Transverse colon (tissue), 4 donors: ENCODE data around the gene VPS9D1. TPM values are rescaled to one million over a fixed set of nuclear protein-coding genes. Genes with fewer than 3 reads are reported as not detected.

Experiments used
- DNase-seq: peaks from one replicate; pipeline ENCODE4 v3.0.0-alpha.2; 2019
- H3K27ac ChIP-seq, 4 donors: fragments of 200-600 bp; sonication (generic); 2 replicates each; pipeline ENCODE4 v1.5.1; 2016 to 2018; ENCODE audit warnings: inconsistent platforms in 4 of 4
- H3K27me3 ChIP-seq: fragments of 200-600 bp; sonication (generic); 2 replicates; pipeline ENCODE4 v1.5.1; 2017; ENCODE audit warnings: inconsistent platforms
- H3K36me3 ChIP-seq, 4 donors: fragments of 200-600 bp; sonication (generic); 2 replicates each; pipeline ENCODE4 v1.5.1; 2017 to 2019; ENCODE audit warnings: inconsistent platforms in 4 of 4
- H3K4me1 ChIP-seq, 4 donors: fragments of 200-600 bp; sonication (generic); 2 replicates each; pipeline ENCODE4 v1.5.1; 2017 to 2020; ENCODE audit warnings: inconsistent platforms in 4 of 4
- H3K4me3 ChIP-seq, 4 donors: fragments of 200-600 bp; sonication (generic); 1 replicate in 1 of 4; 2 replicates in 3 of 4; pipeline versions ENCODE4 v1.5.1 to v1.6.1; 2017 to 2019; ENCODE audit warnings: inconsistent platforms in 4 of 4
- H3K9me3 ChIP-seq, 2 donors: fragments of 200-600 bp; sonication (generic); 2 replicates each; pipeline ENCODE4 v1.5.1; 2017 to 2019; ENCODE audit warnings: inconsistent platforms in 2 of 2
- EP300 ChIP-seq: sonication (generic); formaldehyde crosslinking; IDR thresholded peaks from one replicate; pipeline ENCODE4 v1.6.1; 2017; ENCODE audit warnings: antibody characterized with exemption, low read depth
- POLR2A ChIP-seq: fragments of 450-650 bp; IDR thresholded peaks from one replicate; pipeline ENCODE4 v1.6.1; 2016; ENCODE audit warnings: antibody characterized with exemption, mild to moderate bottlenecking, moderate library complexity
- POLR2AphosphoS5 ChIP-seq, 3 donors: sonication (generic); formaldehyde crosslinking; IDR thresholded peaks; one replicate each; pipeline ENCODE4 v1.6.1; 2016; ENCODE audit warnings: antibody characterized with exemption in 3 of 3
- WGBS, 2 donors: methylation state at CpG; one replicate each; pipeline ENCODE4 v1.1.5; 2018; ENCODE audit warnings: low coverage in 1 of 2; 5-methylcytosine and 5-hydroxymethylcytosine counted together
- in situ Hi-C, 4 donors: fragments of 200-750 bp; cut with MboI; loops; one replicate each; pipeline versions ENCODE4 v1.15.0 to v1.15.1; 2017; ENCODE audit warnings: low sequenced_read_pairs in 3 of 4, low pct_ligation_motif_present in 1 of 4, low pct_unique_long_range_greater_than_20kb in 1 of 4
- intact Hi-C: fragments of 100-400 bp; cut with DNase I; formaldehyde crosslinking; loops from one replicate; pipeline ENCODE4 v1.15.1; 2023; ENCODE audit warnings: low total_unique reads
- total RNA-seq, 4 donors: library from RNA; depleted of rRNA; stranded (reverse); fragments of >200 nt; gene quantifications; one replicate each; pipeline ENCODE4 v1.1.0, GENCODE V29; 2016
- TF ChIP-seq, protein P1 (sequence below), 5 experiments: fragments of 200-600 bp in 3 of 5; fragments of 450-650 bp in 2 of 5; sonication (generic) in 3 of 5; IDR thresholded peaks; 1 replicate in 2 of 5; 2 replicates in 3 of 5; pipeline ENCODE4 v1.5.1; 2016 to 2017; ENCODE audit warnings: antibody characterized with exemption in 5 of 5, inconsistent platforms in 3 of 5, mild to moderate bottlenecking in 2 of 5, moderate library complexity in 1 of 5

Gene VPS9D1
- total RNA-seq, 4 donors from 2014 or later = 13.1 to 54.6 (median 18.8) TPM

GRCh38 chr16:89729293-89729692, 8.6 kb upstream of the VPS9D1 start:
- Histone ChIP-seq H3K27ac (no peak overlapping the region), H3K4me3 (no peak overlapping the region), H3K36me3 (peaks cover 0 to 42% (median 20%) of the 10 kb centered on the region in 4 donors), H3K27me3 (no peaks in the 10 kb centered on the region), H3K9me3 (no peaks in the 10 kb centered on the region), H3K4me1 (peaks cover 0 to 2% (median 0%) of the 10 kb centered on the region in 4 donors)
- no peak for DNase-seq
- intact Hi-C loops = no loop called here
- WGBS, 2 donors = 94% methylated on average over 13 of the region's 18 CpGs; no CpG with 5 or more reads in 1 of the 2 donors
- in situ Hi-C loops = no loop called here
- TF ChIP-seq, protein P1, sequence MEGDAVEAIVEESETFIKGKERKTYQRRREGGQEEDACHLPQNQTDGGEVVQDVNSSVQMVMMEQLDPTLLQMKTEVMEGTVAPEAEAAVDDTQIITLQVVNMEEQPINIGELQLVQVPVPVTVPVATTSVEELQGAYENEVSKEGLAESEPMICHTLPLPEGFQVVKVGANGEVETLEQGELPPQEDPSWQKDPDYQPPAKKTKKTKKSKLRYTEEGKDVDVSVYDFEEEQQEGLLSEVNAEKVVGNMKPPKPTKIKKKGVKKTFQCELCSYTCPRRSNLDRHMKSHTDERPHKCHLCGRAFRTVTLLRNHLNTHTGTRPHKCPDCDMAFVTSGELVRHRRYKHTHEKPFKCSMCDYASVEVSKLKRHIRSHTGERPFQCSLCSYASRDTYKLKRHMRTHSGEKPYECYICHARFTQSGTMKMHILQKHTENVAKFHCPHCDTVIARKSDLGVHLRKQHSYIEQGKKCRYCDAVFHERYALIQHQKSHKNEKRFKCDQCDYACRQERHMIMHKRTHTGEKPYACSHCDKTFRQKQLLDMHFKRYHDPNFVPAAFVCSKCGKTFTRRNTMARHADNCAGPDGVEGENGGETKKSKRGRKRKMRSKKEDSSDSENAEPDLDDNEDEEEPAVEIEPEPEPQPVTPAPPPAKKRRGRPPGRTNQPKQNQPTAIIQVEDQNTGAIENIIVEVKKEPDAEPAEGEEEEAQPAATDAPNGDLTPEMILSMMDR (IDR thresholded peaks at IDR 0.05) = no peak
- no peak for TF ChIP-seq POLR2AphosphoS5 (IDR thresholded peaks at IDR 0.05)
- no peak for TF ChIP-seq EP300
- TF ChIP-seq POLR2A = no peak

- Histone ChIP-seq H3K27me3 (no peaks in the 10 kb centered on the region), H3K4me1 (peaks cover 10 to 20% (median 15%) of the 10 kb centered on the region in 4 donors), H3K36me3 (peaks cover 0 to 34% (median 13%) of the 10 kb centered on the region in 4 donors), H3K4me3 (no peak overlapping the region), H3K27ac (no peak overlapping the region), H3K9me3 (no peaks in the 10 kb centered on the region)
- DNase-seq = no peak
- TF ChIP-seq, protein P1 (IDR thresholded peaks at IDR 0.05) = no peak
- TF ChIP-seq POLR2AphosphoS5 (IDR thresholded peaks at IDR 0.05) (no peak), EP300 (no peak), POLR2A (no peak)
- 90% methylated on average over 17 of the region's 17 CpGs; no CpG with 5 or more reads in 1 of the 2 donors for WGBS, 2 donors
- intact Hi-C loops = no loop called here
- in situ Hi-C loops = no loop called here
These were observed 6.9 kb upstream of the VPS9D1 start for GRCh38 chr16:89727406-89728120.

DNA sequence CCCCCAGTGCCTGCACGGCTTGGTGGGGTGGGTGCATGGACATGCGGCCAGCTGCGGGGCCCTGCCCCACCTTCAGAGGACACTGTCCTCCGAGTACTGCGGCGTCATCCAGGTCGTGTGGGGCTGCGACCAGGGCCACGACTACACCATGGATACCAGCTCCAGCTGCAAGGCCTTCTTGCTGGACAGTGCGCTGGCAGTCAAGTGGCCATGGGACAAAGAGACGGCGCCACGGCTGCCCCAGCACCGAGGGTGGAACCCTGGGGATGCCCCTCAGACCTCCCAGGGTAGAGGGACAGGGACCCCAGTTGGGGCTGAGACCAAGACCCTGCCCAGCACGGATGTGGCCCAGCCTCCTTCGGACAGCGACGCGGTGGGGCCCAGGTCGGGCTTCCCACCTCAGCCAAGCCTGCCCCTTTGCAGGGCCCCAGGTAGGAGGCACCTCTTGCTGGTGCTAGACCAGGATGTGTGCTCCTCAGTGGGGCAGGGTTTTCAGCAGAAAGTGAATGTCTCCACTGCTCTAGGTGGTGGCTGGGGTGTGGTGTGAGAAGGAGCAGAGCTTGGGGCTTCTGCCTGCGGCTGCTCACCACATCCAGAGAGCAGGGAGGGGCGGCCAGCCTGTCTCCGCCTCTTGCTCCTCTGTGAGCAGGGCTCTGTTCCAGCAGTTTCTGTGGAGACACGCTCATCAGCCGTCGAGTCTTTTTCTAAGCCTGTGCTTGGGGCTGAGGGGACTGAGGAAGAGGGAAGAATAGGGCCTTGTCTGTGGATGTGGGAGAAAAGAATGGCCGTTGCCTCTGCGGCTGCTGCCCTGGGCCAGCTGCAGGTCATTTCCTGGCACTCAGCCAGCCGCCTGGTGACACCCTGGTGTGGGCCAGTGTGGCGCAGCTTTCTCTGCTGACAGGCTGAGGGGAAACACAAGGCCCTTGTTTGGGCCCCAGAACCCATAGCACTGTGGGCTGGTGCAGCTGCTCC, 2.9 kb upstream of the VPS9D1 start:
- H3K27ac ChIP-seq = peak overlapping the region; percentile 98 to 100 (median 99)
- H3K4me1 ChIP-seq = peaks cover 13 to 41% (median 31%) of the 10 kb centered on the region in 4 donors
- in situ Hi-C loops = no loop called here
- peak overlapping the region in 2 of 4 donors; percentile 71 to 96 for H3K4me3 ChIP-seq
- TF ChIP-seq, protein P1 (IDR thresholded peaks at IDR 0.05) = no peak
- TF ChIP-seq EP300 = no peak
- no peak for TF ChIP-seq POLR2AphosphoS5 (IDR thresholded peaks at IDR 0.05)
- no peak for TF ChIP-seq POLR2A
- H3K36me3 ChIP-seq = peaks cover 0 to 9% (median 4%) of the 10 kb centered on the region in 4 donors
- no peaks in the 10 kb centered on the region for H3K27me3 ChIP-seq
- 74 to 91% methylated on average over 6 to 24 of the region's 30 CpGs for WGBS, 2 donors
- intact Hi-C loops = no loop called here
- DNase-seq = peak; percentile 57
- no peaks in the 10 kb centered on the region for H3K9me3 ChIP-seq
